ENCODE results near the gene ANAPC16.

ANAPC16 gene

DNA sequence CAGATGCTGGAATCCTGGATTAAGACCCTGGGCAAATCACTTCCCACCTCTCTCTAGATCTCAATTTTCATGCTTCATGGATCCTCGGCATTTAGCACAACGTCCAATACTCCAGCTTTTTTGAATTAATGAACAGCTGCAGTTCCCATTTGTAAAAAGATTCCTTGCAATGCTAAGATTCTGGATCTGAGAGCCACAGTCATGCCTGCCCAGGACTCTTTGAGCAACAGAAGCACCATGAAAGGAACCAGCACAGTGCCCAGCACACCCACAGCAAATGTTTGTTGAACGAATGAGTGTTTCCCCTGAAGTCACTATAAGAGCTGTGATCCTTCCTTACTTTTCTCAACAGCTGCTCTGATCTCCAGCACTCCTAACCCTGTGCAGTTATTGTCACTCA lies 37.2 kb downstream of the ANAPC16 start:
- H3K4me3 ChIP-seq (ENCODE audit: low read length): no peak overlapping the region
- no peaks in the 10 kb centered on the region for H3K9me3 ChIP-seq (ENCODE audit: insufficient read depth, low read length)
- TF ChIP-seq EZH2phosphoT487 (IDR thresholded peaks at IDR 0.05; ENCODE audit: low read depth) (no peak), CTCF (IDR thresholded peaks at IDR 0.05; ENCODE audit: low read depth, low read length) (no peak)
- no peak overlapping the region for H2AFZ ChIP-seq (ENCODE audit: low read depth, low read length)
- H3K27me3 ChIP-seq (ENCODE audit: low read depth, low read length): peaks cover 3% of the 10 kb centered on the region; the same call in 1 of the 2 replicates
- no peak overlapping the region for H3K27ac ChIP-seq (ENCODE audit: low read length)
- peaks cover 43% of the 10 kb centered on the region for H3K4me1 ChIP-seq (ENCODE audit: low read length)
- H3K36me3 ChIP-seq (replicated peaks; ENCODE audit: low read depth, low read length): no peaks in the 10 kb centered on the region
- no peaks in the 10 kb centered on the region for H3K79me2 ChIP-seq (ENCODE audit: low read length)
- H3K4me2 ChIP-seq (ENCODE audit: low read length): no peak overlapping the region
- H4K20me1 ChIP-seq (ENCODE audit: insufficient read depth, low read length): no peaks in the 10 kb centered on the region
- H3K9ac ChIP-seq (ENCODE audit: low read length): no peak overlapping the region

DNA sequence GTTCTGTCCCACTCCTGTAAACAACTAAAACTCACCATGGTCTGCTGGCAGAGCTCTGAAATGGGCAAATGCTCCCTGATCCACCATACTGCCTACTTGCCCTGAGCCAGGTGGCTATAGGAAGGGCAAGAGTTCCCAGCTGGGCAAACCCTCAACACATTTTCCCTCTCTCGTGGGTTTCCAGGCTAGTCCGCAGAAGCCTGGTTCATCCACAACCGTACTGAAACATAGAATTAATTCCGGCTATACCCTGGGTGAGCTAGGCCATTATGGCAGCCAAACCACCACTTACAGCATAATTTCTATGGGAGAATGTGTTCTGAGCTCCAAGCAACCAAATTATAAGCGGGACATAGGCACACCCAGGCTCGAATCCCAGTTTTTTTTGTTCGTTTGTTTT lies 37.8 kb downstream of the ANAPC16 start:
- H2AFZ ChIP-seq (ENCODE audit: low read depth, low read length): no peak overlapping the region
- H3K9me3 ChIP-seq (ENCODE audit: insufficient read depth, low read length): no peaks in the 10 kb centered on the region
- H3K36me3 ChIP-seq (replicated peaks; ENCODE audit: low read depth, low read length): no peaks in the 10 kb centered on the region
- H3K27me3 ChIP-seq (ENCODE audit: low read depth, low read length): peaks cover 3% of the 10 kb centered on the region; the same call in 1 of the 2 replicates
- no peaks in the 10 kb centered on the region for H4K20me1 ChIP-seq (ENCODE audit: insufficient read depth, low read length)
- TF ChIP-seq CTCF (IDR thresholded peaks at IDR 0.05; ENCODE audit: low read depth, low read length) (no peak), EZH2phosphoT487 (IDR thresholded peaks at IDR 0.05; ENCODE audit: low read depth) (no peak)
- H3K27ac ChIP-seq (ENCODE audit: low read length): no peak overlapping the region
- H3K79me2 ChIP-seq (ENCODE audit: low read length): no peaks in the 10 kb centered on the region
- H3K9ac ChIP-seq (ENCODE audit: low read length): no peak overlapping the region
- peaks cover 39% of the 10 kb centered on the region for H3K4me1 ChIP-seq (ENCODE audit: low read length)
- no peak overlapping the region for H3K4me2 ChIP-seq (ENCODE audit: low read length)
- H3K4me3 ChIP-seq (ENCODE audit: low read length): no peak overlapping the region

- no peaks in the 10 kb centered on the region for H3K9me3 ChIP-seq (ENCODE audit: insufficient read depth, low read length)
- TF ChIP-seq CTCF (IDR thresholded peaks at IDR 0.05; ENCODE audit: low read depth, low read length) (no peak), EZH2phosphoT487 (IDR thresholded peaks at IDR 0.05; ENCODE audit: low read depth) (no peak)
- H4K20me1 ChIP-seq (ENCODE audit: insufficient read depth, low read length): no peaks in the 10 kb centered on the region
- H2AFZ ChIP-seq (ENCODE audit: low read depth, low read length): peak overlapping the region; percentile 54; the same call in 1 of the 2 replicates
- peaks cover 45% of the 10 kb centered on the region for H3K4me1 ChIP-seq (ENCODE audit: low read length)
- no peak overlapping the region for H3K9ac ChIP-seq (ENCODE audit: low read length)
- no peaks in the 10 kb centered on the region for H3K79me2 ChIP-seq (ENCODE audit: low read length)
- no peak overlapping the region for H3K4me3 ChIP-seq (ENCODE audit: low read length)
- H3K27me3 ChIP-seq (ENCODE audit: low read depth, low read length): peaks cover 3% of the 10 kb centered on the region; the same call in 1 of the 2 replicates
- H3K4me2 ChIP-seq (ENCODE audit: low read length): 0 out of 2 replicates have a peak overlapping the region, but pooled peaks have one; percentile 8
- H3K27ac ChIP-seq (ENCODE audit: low read length): no peak overlapping the region
- H3K36me3 ChIP-seq (replicated peaks; ENCODE audit: low read depth, low read length): no peaks in the 10 kb centered on the region
Measured at GRCh38 chr10:72254813-72255568, 39.2 kb downstream of the ANAPC16 start.

DNA sequence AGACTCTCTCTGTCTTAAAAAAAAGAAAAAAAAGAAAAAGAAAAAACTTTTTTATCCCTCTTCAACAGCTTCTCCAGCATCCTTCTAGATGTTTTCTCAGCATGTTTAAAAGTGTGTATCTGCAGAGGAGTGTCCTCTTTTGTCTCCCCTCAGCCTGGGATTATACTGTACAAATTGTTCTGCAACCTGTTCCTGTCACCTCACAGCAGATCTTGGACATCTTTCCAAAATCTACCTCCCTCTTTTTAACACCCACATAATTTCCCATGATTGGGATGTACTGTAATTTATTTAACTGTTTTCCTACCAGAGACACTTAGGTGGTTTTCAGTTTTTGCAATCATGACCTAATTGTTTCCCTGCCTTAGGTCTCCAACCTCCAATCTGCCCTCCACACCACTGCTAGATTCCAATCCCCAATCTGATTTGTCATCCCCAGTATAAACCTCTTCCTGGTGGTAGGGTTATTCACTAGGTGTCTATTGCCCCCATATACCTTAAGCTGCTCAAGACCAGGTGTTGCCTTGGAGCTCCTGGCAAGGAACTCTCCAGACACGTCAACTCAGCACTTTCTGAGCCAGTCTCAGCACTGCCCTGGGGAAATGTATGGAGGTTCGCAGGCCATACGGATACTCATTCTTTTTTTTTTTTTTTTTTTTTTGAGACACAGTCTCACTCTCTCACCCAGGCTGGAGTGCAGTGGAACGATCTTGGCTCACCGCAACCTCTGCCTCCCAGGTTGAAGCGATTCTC lies 40.3 kb downstream of the ANAPC16 start:
- no peaks in the 10 kb centered on the region for H3K79me2 ChIP-seq (ENCODE audit: low read length)
- peaks cover 52% of the 10 kb centered on the region for H3K4me1 ChIP-seq (ENCODE audit: low read length)
- TF ChIP-seq EZH2phosphoT487 (IDR thresholded peaks at IDR 0.05; ENCODE audit: low read depth) (no peak), CTCF (IDR thresholded peaks at IDR 0.05; ENCODE audit: low read depth, low read length) (no peak)
- no peak overlapping the region for H3K4me3 ChIP-seq (ENCODE audit: low read length)
- no peaks in the 10 kb centered on the region for H3K9me3 ChIP-seq (ENCODE audit: insufficient read depth, low read length)
- no peak overlapping the region for H3K9ac ChIP-seq (ENCODE audit: low read length)
- H4K20me1 ChIP-seq (ENCODE audit: insufficient read depth, low read length): no peaks in the 10 kb centered on the region
- H2AFZ ChIP-seq (ENCODE audit: low read depth, low read length): no peak overlapping the region
- H3K4me2 ChIP-seq (ENCODE audit: low read length): no peak overlapping the region
- no peak overlapping the region for H3K27ac ChIP-seq (ENCODE audit: low read length)
- no peaks in the 10 kb centered on the region for H3K36me3 ChIP-seq (replicated peaks; ENCODE audit: low read depth, low read length)
- peaks cover 3% of the 10 kb centered on the region; the same call in 1 of the 2 replicates for H3K27me3 ChIP-seq (ENCODE audit: low read depth, low read length)

Data from OCI-LY3 (cell line).